SU-DHL-6 (cell line): ENCODE data around the gene CHCT1.

Source experiments
- H2AFZ ChIP-seq: fragments of 200-600 bp; sonication (generic); 2 replicates; pipeline ENCODE4 v1.6.1; 2014; ENCODE audit warnings: low read depth, mild to moderate bottlenecking, moderate library complexity, mixed read lengths, antibody characterized with exemption, low read length; ENCODE audit not compliant: severe bottlenecking
- H3F3A ChIP-seq: fragments of 200-600 bp; shearing (Covaris generic); 2 replicates; pipeline ENCODE4 v1.6.0; 2016; ENCODE audit warnings: antibody characterized with exemption, mild to moderate bottlenecking; ENCODE audit not compliant: insufficient read depth
- H3K27ac ChIP-seq: fragments of 200-600 bp; sonication (generic); 2 replicates; pipeline ENCODE4 v1.5.1; 2016; ENCODE audit warnings: low read depth, mild to moderate bottlenecking, low read length, moderate library complexity, mixed read lengths
- H3K27me3 ChIP-seq: fragments of 200-600 bp; sonication (generic), shearing (Covaris generic); 2 replicates; pipeline ENCODE4 v1.6.0; 2014; ENCODE audit warnings: mild to moderate bottlenecking, low read length
- H3K36me3 ChIP-seq: fragments of 200-600 bp; sonication (generic); 2 replicates; pipeline ENCODE4 v1.6.1; 2014; ENCODE audit warnings: mild to moderate bottlenecking, low read length, mixed read lengths
- H3K4me2 ChIP-seq: fragments of 300-600, 200-600 bp; shearing (Covaris generic), sonication (generic); 2 replicates; pipeline ENCODE4 v1.6.0; 2014; ENCODE audit warnings: low read length, low read depth, mild to moderate bottlenecking; ENCODE audit not compliant: poor library complexity, severe bottlenecking
- H3K4me3 ChIP-seq: fragments of 200-600 bp; sonication (generic); 2 replicates; pipeline ENCODE4 v1.5.1; 2014; ENCODE audit warnings: antibody characterized with exemption, low read length, mild to moderate bottlenecking, mixed read lengths; ENCODE audit not compliant: insufficient read depth, poor library complexity, severe bottlenecking
- H3K79me2 ChIP-seq: fragments of 200-600 bp; sonication (generic); 2 replicates; pipeline ENCODE4 v1.6.1; 2014; ENCODE audit warnings: mild to moderate bottlenecking, low read length, moderate library complexity; ENCODE audit not compliant: insufficient read depth
- H3K9ac ChIP-seq: fragments of 200-600 bp; sonication (generic); 2 replicates; pipeline ENCODE4 v1.7.0; 2014; ENCODE audit warnings: mild to moderate bottlenecking, low read length
- H3K9me2 ChIP-seq: fragments of 200-600 bp; sonication (generic); replicated peaks from 2 replicates; pipeline ENCODE4 v1.6.1; 2014; ENCODE audit warnings: low read length; ENCODE audit not compliant: insufficient read depth
- H3K9me3 ChIP-seq: fragments of 200-600 bp; sonication (generic); 2 replicates; pipeline ENCODE4 v1.6.1; 2014; ENCODE audit warnings: low read length, mixed read lengths; ENCODE audit not compliant: insufficient read depth
- H4K20me1 ChIP-seq: fragments of 200-600 bp; sonication (generic); 2 replicates; pipeline ENCODE4 v1.6.1; 2014; ENCODE audit warnings: low read depth, mild to moderate bottlenecking, antibody characterized with exemption, low read length, moderate library complexity, mixed read lengths
- EZH2phosphoT487 ChIP-seq: fragments of 200-600 bp; sonication (generic), shearing (Covaris generic); conservative IDR thresholded peaks from 2 replicates; pipeline ENCODE4 v1.6.1; 2018; ENCODE audit warnings: mild to moderate bottlenecking, antibody characterized with exemption, low read length, moderate library complexity, mixed read lengths
- TF ChIP-seq, protein P1 (sequence below): fragments of 200-600 bp; sonication (generic); IDR thresholded peaks from one replicate; pipeline ENCODE4 v1.5.1; 2017; ENCODE audit warnings: antibody characterized with exemption, mild to moderate bottlenecking, low read length, moderate library complexity; ENCODE audit not compliant: insufficient read depth, poor library complexity, severe bottlenecking

CHCT1 gene

DNA sequence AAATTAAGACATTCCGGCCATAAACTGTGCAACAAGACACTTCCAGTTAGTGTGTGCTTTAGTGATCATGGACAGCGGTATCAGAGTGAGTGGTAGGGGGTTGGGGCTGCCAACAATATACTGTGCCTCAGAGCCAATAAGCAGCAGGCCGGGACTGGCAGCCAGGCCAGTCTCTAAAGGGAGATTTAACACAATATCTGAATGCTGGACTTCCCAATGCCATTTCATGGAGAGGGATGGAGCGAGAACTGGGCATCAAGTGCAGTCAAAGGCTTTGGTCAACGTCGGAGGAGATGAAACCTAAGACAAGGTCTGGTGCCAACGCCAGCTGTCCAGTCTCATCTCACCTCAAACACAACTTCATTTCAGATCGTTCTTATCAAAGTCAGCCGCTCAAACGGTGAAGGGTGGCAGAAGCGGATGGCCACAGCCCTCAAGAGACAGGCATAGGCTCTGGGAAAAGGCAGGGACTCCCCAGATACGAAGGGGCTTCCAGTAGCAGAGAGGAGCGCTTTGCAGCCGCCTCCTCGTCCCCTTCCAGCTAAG, 31.3 kb upstream of the CHCT1 start:
- Histone ChIP-seq H3K4me3 (peak overlapping the region; percentile 93), H2AFZ (peak overlapping the region; percentile 95), H3F3A (peaks cover 9% of the 10 kb centered on the region), H3K36me3 (no peaks in the 10 kb centered on the region), H3K4me2 (peak overlapping the region; percentile 79), H3K27ac (no peak overlapping the region), H3K9me3 (no peaks in the 10 kb centered on the region), H3K9ac (peak overlapping the region; percentile 84), H3K9me2 (no peaks in the 10 kb centered on the region), H3K79me2 (peaks cover 14% of the 10 kb centered on the region; the same call in 1 of the 2 replicates), H3K27me3 (no peaks in the 10 kb centered on the region), H4K20me1 (0 out of 2 replicates have a peak, but pooled peaks cover 6% of the 10 kb centered on the region)
- TF ChIP-seq, protein P1, sequence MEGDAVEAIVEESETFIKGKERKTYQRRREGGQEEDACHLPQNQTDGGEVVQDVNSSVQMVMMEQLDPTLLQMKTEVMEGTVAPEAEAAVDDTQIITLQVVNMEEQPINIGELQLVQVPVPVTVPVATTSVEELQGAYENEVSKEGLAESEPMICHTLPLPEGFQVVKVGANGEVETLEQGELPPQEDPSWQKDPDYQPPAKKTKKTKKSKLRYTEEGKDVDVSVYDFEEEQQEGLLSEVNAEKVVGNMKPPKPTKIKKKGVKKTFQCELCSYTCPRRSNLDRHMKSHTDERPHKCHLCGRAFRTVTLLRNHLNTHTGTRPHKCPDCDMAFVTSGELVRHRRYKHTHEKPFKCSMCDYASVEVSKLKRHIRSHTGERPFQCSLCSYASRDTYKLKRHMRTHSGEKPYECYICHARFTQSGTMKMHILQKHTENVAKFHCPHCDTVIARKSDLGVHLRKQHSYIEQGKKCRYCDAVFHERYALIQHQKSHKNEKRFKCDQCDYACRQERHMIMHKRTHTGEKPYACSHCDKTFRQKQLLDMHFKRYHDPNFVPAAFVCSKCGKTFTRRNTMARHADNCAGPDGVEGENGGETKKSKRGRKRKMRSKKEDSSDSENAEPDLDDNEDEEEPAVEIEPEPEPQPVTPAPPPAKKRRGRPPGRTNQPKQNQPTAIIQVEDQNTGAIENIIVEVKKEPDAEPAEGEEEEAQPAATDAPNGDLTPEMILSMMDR = no peak
- TF ChIP-seq EZH2phosphoT487 = no peak

DNA sequence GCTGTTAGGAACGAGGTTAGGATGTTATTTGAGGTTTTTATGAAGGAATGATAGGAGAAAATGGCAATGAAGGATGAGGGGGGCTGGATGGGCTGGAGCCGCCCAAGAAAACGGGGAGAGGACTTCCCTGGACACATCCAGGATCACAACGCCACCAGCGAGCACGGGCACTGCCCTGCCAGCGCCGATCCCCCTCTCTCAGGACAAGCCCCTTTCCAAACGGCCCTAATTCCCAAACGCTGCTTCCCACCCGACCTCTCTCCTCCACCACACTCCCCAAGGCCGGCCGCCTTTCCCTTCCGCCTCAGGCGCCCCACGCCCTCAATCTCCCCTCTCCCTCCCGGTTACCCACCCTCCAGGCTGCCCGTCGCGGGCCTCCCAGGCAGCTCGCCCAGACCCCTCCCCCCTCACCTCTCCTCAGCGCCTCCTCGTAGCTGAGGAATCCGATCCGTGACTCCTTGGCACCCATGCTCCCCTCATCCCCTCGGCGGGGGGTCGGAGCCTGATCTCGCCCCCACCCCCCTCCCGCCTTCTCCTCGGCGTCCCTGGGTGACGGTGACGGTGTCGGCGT, 30.7 kb upstream of the CHCT1 start:
- Histone ChIP-seq H3K4me2 (peak overlapping the region; percentile 79), H3F3A (peaks cover 9% of the 10 kb centered on the region), H3K27ac (peak overlapping the region; percentile 42), H3K9me3 (no peaks in the 10 kb centered on the region), H3K79me2 (peaks cover 9% of the 10 kb centered on the region; the same call in 1 of the 2 replicates), H3K9me2 (no peaks in the 10 kb centered on the region), H3K4me3 (peak overlapping the region; percentile 93), H2AFZ (peak overlapping the region; percentile 95), H3K27me3 (no peaks in the 10 kb centered on the region), H3K36me3 (no peaks in the 10 kb centered on the region), H3K9ac (peak overlapping the region; percentile 84), H4K20me1 (0 out of 2 replicates have a peak, but pooled peaks cover 5% of the 10 kb centered on the region)
- TF ChIP-seq, protein P1 = no peak
- TF ChIP-seq EZH2phosphoT487 = no peak

DNA sequence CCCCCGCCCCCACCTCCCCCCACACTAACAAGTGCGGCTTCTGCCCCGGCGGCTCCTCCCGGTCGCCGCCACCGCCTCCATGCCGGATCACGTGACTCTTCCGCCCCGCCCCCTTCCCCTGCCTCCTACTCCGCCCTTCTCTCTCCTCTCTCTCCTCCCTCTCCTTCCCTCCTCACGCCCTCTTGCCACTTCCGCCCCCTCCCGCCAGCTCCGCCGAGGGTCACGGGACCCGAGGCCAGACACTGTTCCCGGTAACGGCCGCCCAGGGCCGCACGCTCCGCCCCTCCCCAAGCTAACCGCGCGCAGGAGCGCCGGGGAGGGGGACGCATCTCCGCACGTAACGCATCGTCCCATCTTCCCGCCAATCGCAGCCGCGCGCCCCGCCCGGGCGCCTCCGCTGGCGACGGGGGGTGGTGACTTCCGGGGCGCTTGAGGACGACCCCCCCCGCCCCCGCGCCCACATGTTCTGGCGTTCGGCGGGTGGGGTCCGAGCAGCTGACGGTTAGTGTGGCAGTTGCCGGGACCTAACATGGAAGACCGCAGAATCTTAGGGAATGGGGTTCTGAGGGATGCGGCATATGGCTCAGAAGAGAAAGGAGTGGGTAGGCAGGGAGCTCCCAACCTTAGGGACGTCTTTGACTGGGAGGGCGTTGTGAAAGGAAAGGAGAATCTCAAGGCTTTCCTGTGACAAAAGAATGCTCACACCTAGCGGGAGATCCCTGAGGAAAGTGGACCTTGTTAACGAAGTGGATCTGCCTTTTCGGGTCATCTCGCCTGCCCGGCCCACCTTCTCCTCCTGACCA, 30.0 kb upstream of the CHCT1 start, which contains the start of gene USP32:
Gene USP32, minus strand, starts transcription at position 92 of the 803 bp plus-strand sequence. CDS start 194 bp downstream, outside the sequence.
- Histone ChIP-seq H3K9ac (peak within 1 kb of the TSS; percentile 84), H3K4me2 (peak within 1 kb of the TSS; percentile 79), H3K4me3 (peak within 1 kb of the TSS; percentile 93), H3K27ac (peak within 1 kb of the TSS; percentile 42), H2AFZ (peak within 1 kb of the TSS; percentile 95), H3K9me3 (no peaks in the 10 kb centered on the region), H3K36me3 (no peaks in the 10 kb centered on the region), H3K9me2 (no peaks in the 10 kb centered on the region), H3F3A (peaks cover 9% of the 10 kb centered on the region), H3K27me3 (no peaks in the 10 kb centered on the region), H4K20me1 (no peaks in the 10 kb centered on the region), H3K79me2 (peaks cover 8% of the 10 kb centered on the region; the same call in 1 of the 2 replicates)
- no peak for TF ChIP-seq EZH2phosphoT487
- TF ChIP-seq, protein P1 = no peak
